H1 (cell line): ENCODE results near the gene EHD4. TPM values are rescaled to one million over a fixed set of nuclear protein-coding genes. Genes with fewer than 3 reads are reported as not detected.
A peak's percentile ranks its signal among the peaks of the same experiment; 100 is the strongest.

Source experiments
- CTCF ChIA-PET: fragments of 300-600 bp; sonication (Branson Sonifier 250); formaldehyde crosslinking; loops from one replicate; lab custom pipeline; 2021; ENCODE audit not compliant: partially characterized antibody; lab: Charles Lee
- POLR2A ChIA-PET: fragments of 300-600 bp; sonication (Branson Sonifier 250); formaldehyde crosslinking; loops from one replicate; lab custom pipeline; 2021; ENCODE audit warnings: inconsistent platforms; ENCODE audit not compliant: partially characterized antibody; lab: Charles Lee
- DNase-seq, 2 experiments: peaks; one replicate each; pipeline versions ENCODE4 v3.0.0 to v3.0.0-alpha.2; 2010 to 2022; ENCODE audit warnings: low spot score in 2 of 2, low read depth in 1 of 2, mixed read lengths in 1 of 2
- FAIRE-seq: peaks from 2 replicates; lab custom pipeline; 2011; peaks lifted over from hg19 to GRCh38; lab: Jason Lieb, UNC
- H2AFZ ChIP-seq: 2 replicates; pipeline ENCODE4 v1.8.1; 2012; ENCODE audit warnings: low read length, inconsistent platforms
- H2AK5ac ChIP-seq: 2 replicates; pipeline ENCODE4 v1.6.1; 2013; ENCODE audit warnings: low read depth, low read length
- H2BK120ac ChIP-seq: replicated peaks from 2 replicates; pipeline ENCODE3; 2013; ENCODE audit warnings: low read depth, low read length, inconsistent platforms
- H2BK12ac ChIP-seq: 2 replicates; pipeline ENCODE4 v1.6.1; 2013; ENCODE audit warnings: low read depth, low read length
- H2BK15ac ChIP-seq: 2 replicates; pipeline ENCODE4 v1.6.1; 2013; ENCODE audit warnings: low read length
- H2BK20ac ChIP-seq: 2 replicates; pipeline ENCODE4 v1.6.1; 2013; ENCODE audit warnings: low read length
- H2BK5ac ChIP-seq: 2 replicates; pipeline ENCODE4 v1.6.1; 2013; ENCODE audit warnings: low read depth, low read length
- H3K14ac ChIP-seq: 2 replicates; pipeline ENCODE4 v1.6.1; 2013; ENCODE audit warnings: inconsistent platforms; ENCODE audit not compliant: insufficient read length
- H3K18ac ChIP-seq: 2 replicates; pipeline ENCODE4 v1.6.1; 2013; ENCODE audit warnings: low read length; ENCODE audit errors: extremely low read depth
- H3K23ac ChIP-seq: 2 replicates; pipeline ENCODE4 v1.6.1; 2013; ENCODE audit warnings: inconsistent platforms; ENCODE audit not compliant: insufficient read length
- H3K23me2 ChIP-seq: 2 replicates; pipeline ENCODE4 v1.6.1; 2013; ENCODE audit warnings: low read depth, low read length
- H3K27ac ChIP-seq: 2 replicates; pipeline ENCODE4 v1.6.1; 2011; ENCODE audit warnings: low read depth, low read length, inconsistent platforms
- H3K27me3 ChIP-seq, 4 experiments: replicated peaks in 1 of 4; 1 replicate in 1 of 4; 2 replicates in 3 of 4; pipeline versions ENCODE4 v1.6.1 to v1.8.1; 2011 to 2013; ENCODE audit warnings: low read length in 3 of 4, mild to moderate bottlenecking in 3 of 4, inconsistent platforms in 2 of 4, mixed read lengths in 2 of 4, moderate library complexity in 1 of 4; ENCODE audit not compliant: control insufficient read depth in 3 of 4, insufficient read depth in 3 of 4; ENCODE audit errors: extremely low read depth in 1 of 4
- H3K36me3 ChIP-seq, 4 experiments: 2 replicates each; pipeline versions ENCODE4 v1.6.1 to v1.8.1; 2011 to 2013; ENCODE audit warnings: mild to moderate bottlenecking in 4 of 4, low read length in 3 of 4, moderate library complexity in 2 of 4, control low read depth in 1 of 4, inconsistent platforms in 1 of 4; ENCODE audit not compliant: insufficient read depth in 4 of 4, control insufficient read depth in 2 of 4
- H3K4ac ChIP-seq: replicated peaks from 2 replicates; pipeline ENCODE3; 2013; ENCODE audit warnings: low read length, low read depth, mixed read lengths, inconsistent platforms; ENCODE audit not compliant: insufficient read length
- H3K4me1 ChIP-seq, 4 experiments: replicated peaks in 1 of 4; 1 replicate in 1 of 4; 2 replicates in 3 of 4; pipeline versions ENCODE4 v1.6.1 to v1.8.1; 2011 to 2013; ENCODE audit warnings: low read length in 3 of 4, inconsistent platforms in 2 of 4, mixed read lengths in 1 of 4; ENCODE audit not compliant: insufficient read depth in 4 of 4, control insufficient read depth in 3 of 4
- H3K4me2 ChIP-seq, 2 experiments: 2 replicates each; pipeline versions ENCODE4 v1.6.1 to v1.8.1; 2011 to 2013; ENCODE audit warnings: low read depth in 2 of 2, low read length in 2 of 2, control low read depth in 1 of 2, inconsistent platforms in 1 of 2, mild to moderate bottlenecking in 1 of 2; ENCODE audit not compliant: insufficient read depth in 1 of 2
- H3K4me3 ChIP-seq, 4 experiments: fragments of 200-600, 300-600 bp in 1 of 4; sonication (generic), shearing (Covaris generic), sonication (Bioruptor Twin) in 1 of 4; 2 replicates each; pipeline versions ENCODE4 v1.5.1 to v1.8.1; 2011 to 2016; ENCODE audit warnings: low read length in 4 of 4, low read depth in 3 of 4, control low read depth in 2 of 4, inconsistent platforms in 2 of 4, mild to moderate bottlenecking in 2 of 4, mixed read lengths in 1 of 4, moderate library complexity in 1 of 4; ENCODE audit not compliant: insufficient read depth in 2 of 4; ENCODE audit errors: extremely low read depth in 1 of 4
- H3K56ac ChIP-seq: replicated peaks from 2 replicates; pipeline ENCODE3; 2013; ENCODE audit warnings: low read depth, mild to moderate bottlenecking, mixed read lengths, low read length, inconsistent platforms; ENCODE audit not compliant: insufficient read length
- H3K79me1 ChIP-seq: 2 replicates; pipeline ENCODE4 v1.6.1; 2013; ENCODE audit warnings: low read depth, low read length, control low read depth
- H3K79me2 ChIP-seq, 2 experiments: 2 replicates each; pipeline versions ENCODE4 v1.6.1 to v1.8.1; 2012 to 2013; ENCODE audit warnings: low read length in 2 of 2, mild to moderate bottlenecking in 2 of 2, inconsistent platforms in 1 of 2; ENCODE audit not compliant: insufficient read depth in 2 of 2, control insufficient read depth in 1 of 2
- H3K9ac ChIP-seq, 4 experiments: replicated peaks in 1 of 4; 1 replicate in 1 of 4; 2 replicates in 3 of 4; pipeline versions ENCODE4 v1.6.1 to v1.8.1; 2011 to 2013; ENCODE audit warnings: low read depth in 3 of 4, low read length in 3 of 4, control low read depth in 2 of 4, mild to moderate bottlenecking in 2 of 4, moderate library complexity in 2 of 4, inconsistent platforms in 1 of 4; ENCODE audit errors: extremely low read depth in 1 of 4
- H3K9me3 ChIP-seq, 2 experiments: 2 replicates each; pipeline versions ENCODE4 v1.6.1 to v1.8.1; 2012 to 2013; ENCODE audit warnings: mild to moderate bottlenecking in 2 of 2, moderate library complexity in 2 of 2, control low read depth in 1 of 2, inconsistent platforms in 1 of 2, low read depth in 1 of 2, low read length in 1 of 2, mixed read lengths in 1 of 2; ENCODE audit not compliant: insufficient read depth in 2 of 2
- H4K20me1 ChIP-seq, 2 experiments: replicated peaks in 1 of 2; 2 replicates each; pipeline versions ENCODE3 to v1.8.1; 2011 to 2013; ENCODE audit warnings: inconsistent platforms in 2 of 2, low read length in 2 of 2, mild to moderate bottlenecking in 1 of 2; ENCODE audit not compliant: insufficient read depth in 2 of 2, control insufficient read depth in 1 of 2
- H4K5ac ChIP-seq: 2 replicates; pipeline ENCODE4 v1.6.1; 2013; ENCODE audit warnings: low read length, low read depth, mixed read lengths, inconsistent platforms; ENCODE audit not compliant: insufficient read length
- H4K8ac ChIP-seq: 2 replicates; pipeline ENCODE4 v1.8.0; 2013; ENCODE audit warnings: mild to moderate bottlenecking, moderate library complexity, low read length, inconsistent platforms; ENCODE audit not compliant: insufficient read depth; ENCODE audit errors: extremely low read depth
- H4K91ac ChIP-seq: replicated peaks from 2 replicates; pipeline ENCODE3; 2013; ENCODE audit warnings: low read length, mixed read lengths, inconsistent platforms; ENCODE audit not compliant: insufficient read length
- JUN ChIP-seq: IDR thresholded peaks from 2 replicates; pipeline ENCODE4 v1.6.1; 2011; ENCODE audit warnings: low read depth, mild to moderate bottlenecking, improper control_type of control experiment, low read length
- WGBS, 2 experiments: shearing (Covaris generic) in 1 of 2; methylation state at CpG; one replicate each; pipeline versions ENCODE4 v1.1.6 to v1.1.7; 2013 to 2015; ENCODE audit warnings: low lambda C conversion rate in 2 of 2, mixed read lengths in 2 of 2, inconsistent platforms in 1 of 2, low coverage in 1 of 2, missing lambda C conversion rate in 1 of 2; ENCODE audit not compliant: insufficient replicate concordance in 2 of 2, insufficient coverage in 1 of 2, insufficient read length in 1 of 2; ENCODE audit errors: extremely low coverage in 1 of 2, missing lambda C conversion rate in 1 of 2; 5-methylcytosine and 5-hydroxymethylcytosine counted together
- polyA plus RNA-seq, 7 experiments: library from polyadenylated mRNA; depleted of rRNA in 3 of 7; stranded (reverse) in 5 of 7; unstranded in 2 of 7; fragments of >200 nt in 5 of 7; fragments of 200-250 nt in 2 of 7; gene quantifications; 1 replicate in 5 of 7; 2 replicates in 1 of 7; 4 replicates in 1 of 7; pipeline versions ENCODE4 v1.2.1 to v1.2.3, GENCODE V29; 2011 to 2013; ENCODE audit warnings: missing spikeins in 2 of 7, mixed read lengths in 2 of 7
- total RNA-seq: library from RNA; stranded (reverse); fragmentation: NEBNext Ultra II Directional; extraction: Animal tissue kit (Norgen Biotek cat#: 25700); gene quantifications from 2 replicates; pipeline ENCODE4 v1.2.1, GENCODE V29; 2021

Gene EHD4
- total and polyA plus RNA-seq, 2 of the 8 experiments (the other 6 are each of a cell fraction or from before 2014, with no cell fraction given) = 17.5 to 24.5 TPM

- no peak overlapping the region; the same call in none of the 2 replicates for H4K8ac ChIP-seq
- H3K18ac ChIP-seq = no peak overlapping the region
- H2BK12ac ChIP-seq = 0 out of 2 replicates have a peak overlapping the region, but pooled peaks have one; percentile 17
- WGBS, 2 experiments = 82% methylated on average over 16 of the region's 16 CpGs; no CpG with 5 or more reads in 1 of the 2 experiments
- H3K27me3 ChIP-seq = no peaks in the 10 kb centered on the region
- H2BK15ac ChIP-seq = no peak overlapping the region
- H3K56ac ChIP-seq = no peak overlapping the region
- H4K20me1 ChIP-seq = peaks cover 2 to 12% of the 10 kb centered on the region in 2 experiments
- H3K36me3 ChIP-seq = peaks cover 0 to 2% (median 0%) of the 10 kb centered on the region in 4 experiments; a peak in 3 of 8 replicates
- CTCF ChIA-PET = interaction anchor here (0.9 to 1.7 kb wide), 3 partner anchors 24 to 118 kb away, joined by 3 to 4 read pairs (median 3); no protein-coding TSS in a partner anchor
- H3K4me1 ChIP-seq = peaks cover 3 to 8% (median 7%) of the 10 kb centered on the region in 4 experiments
- H2BK5ac ChIP-seq = no peak overlapping the region
- peaks cover 12% of the 10 kb centered on the region; the same call in 1 of the 2 replicates for H3K79me1 ChIP-seq
- no peaks in the 10 kb centered on the region for H3K23me2 ChIP-seq
- H4K91ac ChIP-seq = no peak overlapping the region
- no peak overlapping the region for H3K4ac ChIP-seq
- no peak overlapping the region for H3K14ac ChIP-seq
- DNase-seq (no peak), FAIRE-seq (no peak)
- no peak overlapping the region for H4K5ac ChIP-seq
- H3K27ac ChIP-seq = no peak overlapping the region; the same call in 1 of the 2 replicates
- POLR2A ChIA-PET = interaction anchor here (1.3 kb wide), 1 partner anchor 68 kb away, joined by 3 read pairs; no protein-coding TSS in a partner anchor
- H2AK5ac ChIP-seq = no peak overlapping the region
- no peak overlapping the region; a peak in 1 of 7 replicates for H3K9ac ChIP-seq
- no peak overlapping the region for H3K4me2 ChIP-seq
- H3K79me2 ChIP-seq = no peaks in the 10 kb centered on the region
- H3K23ac ChIP-seq = no peak overlapping the region
- no peaks in the 10 kb centered on the region for H3K9me3 ChIP-seq
- H3K4me3 ChIP-seq = no peak overlapping the region
- H2BK120ac ChIP-seq = no peak overlapping the region
- TF ChIP-seq JUN = no peak
- H2BK20ac ChIP-seq = no peak overlapping the region
- no peak overlapping the region for H2AFZ ChIP-seq
These were observed 43.4 kb downstream of the EHD4 start for GRCh38 chr15:41928637-41929620.
